T-helper 2 cell (primary cell): ENCODE data around the gene ZNFX1.

Experiments
- DNase-seq, 5 experiments: peaks; one replicate each; pipeline versions ENCODE4 v3.0.0 to v3.0.0-alpha.2; 2012 to 2022

The ZNFX1 gene

GRCh38 chr20:49278818-49279676 lies 1.2 kb upstream of the ZNFX1 start:
- peak in 1 of 5 experiments; percentile 57 for DNase-seq

DNA sequence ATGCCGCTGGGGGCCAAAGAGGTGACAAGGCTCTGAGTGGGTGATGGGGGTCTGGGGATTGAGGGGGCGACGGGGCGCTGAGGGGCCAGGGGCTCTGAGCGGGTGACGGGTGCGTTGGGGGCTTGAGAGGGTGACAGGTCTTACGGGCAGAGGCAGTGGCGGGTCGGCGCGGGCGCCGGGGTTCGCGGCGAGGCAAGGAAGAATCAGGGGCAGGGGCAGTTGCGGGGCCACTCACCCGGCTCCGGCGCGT lies 146 bp downstream of the ZNFX1 start:
- DNase-seq, result no peak

DNA sequence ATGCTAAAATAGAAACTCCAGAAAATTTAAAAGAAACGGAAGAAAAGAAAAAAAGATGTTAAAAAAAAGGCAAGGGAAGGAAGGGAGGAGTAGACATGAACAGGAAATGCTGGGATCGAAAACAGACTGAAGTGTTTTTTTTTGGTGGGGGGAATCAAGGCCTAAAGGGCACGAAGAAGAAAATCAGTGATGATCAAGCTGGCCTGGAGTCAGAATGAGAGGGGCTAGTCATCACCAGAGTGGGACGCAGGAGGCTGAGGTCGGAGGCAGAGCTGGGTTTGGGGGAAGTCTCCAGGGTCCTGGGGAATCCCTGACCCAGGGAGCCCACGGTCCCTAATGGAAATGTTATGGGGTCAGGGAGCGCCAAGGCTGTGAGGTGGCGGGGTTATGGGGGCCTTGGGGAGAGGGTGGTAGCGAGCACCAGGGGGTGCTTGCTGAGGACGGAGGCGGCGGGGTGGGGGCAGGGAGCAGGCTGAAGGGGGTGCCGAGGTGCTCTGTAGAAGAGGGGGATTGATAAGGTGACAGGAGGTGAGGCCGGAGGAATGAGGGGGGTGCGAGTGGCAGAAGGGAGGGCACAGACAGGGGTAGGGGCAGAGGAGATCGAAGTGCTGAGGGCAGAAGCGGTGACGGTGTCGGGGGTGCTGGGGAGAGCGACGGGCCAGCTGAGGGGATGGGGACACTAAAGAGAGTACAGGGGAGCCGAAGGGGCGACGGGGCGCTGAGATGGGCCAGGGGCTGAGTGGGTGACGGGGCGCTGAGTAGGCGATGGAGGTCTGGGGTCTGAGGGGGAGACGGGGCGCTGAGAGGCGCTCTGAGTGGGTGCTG lies 684 bp downstream of the ZNFX1 start:
- DNase-seq, result peak in 3 of 5 experiments; percentile 16 to 63 (median 49)

GRCh38 chr20:49276161-49276960 lies 1.5 kb downstream of the ZNFX1 start:
- peak in 3 of 5 experiments; percentile 11 to 38 (median 33) for DNase-seq

DNA sequence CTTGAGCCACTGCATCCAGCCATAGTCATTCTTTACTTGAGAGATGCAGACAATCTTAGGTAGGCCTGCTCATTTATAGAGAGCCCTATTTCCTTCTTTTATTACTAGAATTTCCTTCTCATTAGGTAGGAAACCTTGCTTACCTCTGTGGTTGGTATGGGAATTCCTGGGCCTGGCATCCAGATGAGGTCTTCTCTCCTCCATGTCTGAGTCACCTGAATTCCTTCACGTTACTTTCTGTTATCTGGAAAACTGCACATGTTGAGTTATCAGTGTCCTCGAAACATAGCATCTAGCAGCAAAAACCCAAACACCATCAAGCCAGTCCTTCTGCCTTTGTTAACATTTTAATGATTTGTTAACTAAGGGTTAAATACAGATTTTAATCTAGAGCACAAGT lies 2.2 kb downstream of the ZNFX1 start:
- DNase-seq, result no peak

- no peak for DNase-seq
These were observed 2.6 kb downstream of the ZNFX1 start for GRCh38 chr20:49275216-49275615.

DNA sequence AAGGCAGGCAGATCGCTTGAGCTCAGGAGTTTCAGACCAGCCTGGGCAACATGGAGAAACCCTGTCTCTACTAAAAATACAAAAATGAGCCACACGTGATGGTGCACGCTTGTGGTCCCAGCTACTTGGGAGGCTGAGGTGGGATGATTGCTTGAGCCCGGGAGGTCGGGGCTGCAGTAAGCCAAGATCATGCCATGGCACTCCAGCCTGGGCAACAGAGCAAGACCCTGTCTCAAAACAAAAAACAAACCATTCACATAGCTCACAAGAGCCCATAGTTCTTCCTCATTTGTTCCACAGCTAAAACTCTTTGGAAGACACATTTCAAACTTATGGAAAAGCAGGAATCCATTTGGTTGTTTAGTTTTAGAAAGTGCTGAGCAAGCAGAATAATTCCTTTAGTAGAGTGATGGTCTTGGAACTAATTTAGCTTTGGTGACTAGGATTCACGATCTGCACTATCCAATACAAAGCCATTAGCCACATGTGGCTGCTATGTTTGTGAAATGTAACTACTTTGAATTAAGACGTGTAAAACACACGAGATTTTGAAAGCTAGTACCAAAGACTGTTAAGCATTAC lies 4.1 kb downstream of the ZNFX1 start:
- no peak for DNase-seq

GRCh38 chr20:49272654-49273053 lies 5.2 kb downstream of the ZNFX1 start:
- DNase-seq, result no peak

GRCh38 chr20:49270736-49271135 lies 7.1 kb downstream of the ZNFX1 start:
- DNase-seq, result no peak

DNA sequence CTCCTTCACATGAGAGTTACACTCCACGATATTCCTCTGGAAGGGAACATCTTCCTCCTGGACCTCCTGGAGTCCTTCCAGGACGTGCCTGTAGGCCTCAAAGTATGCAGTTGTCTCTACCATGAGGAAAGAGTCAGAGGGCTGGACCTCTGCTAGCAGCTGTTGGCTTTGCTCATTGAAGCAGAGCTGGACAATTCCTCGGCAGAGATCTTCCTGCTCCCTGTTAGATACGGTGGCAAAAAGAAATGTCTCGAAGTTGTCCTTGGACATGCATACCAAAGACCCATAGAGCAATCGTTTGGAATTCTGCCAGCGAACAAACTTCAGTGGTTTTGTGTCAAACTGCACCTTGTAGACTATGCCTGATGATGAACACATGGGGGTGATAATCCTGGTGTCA lies 7.7 kb downstream of the ZNFX1 start:
- no peak for DNase-seq

DNA sequence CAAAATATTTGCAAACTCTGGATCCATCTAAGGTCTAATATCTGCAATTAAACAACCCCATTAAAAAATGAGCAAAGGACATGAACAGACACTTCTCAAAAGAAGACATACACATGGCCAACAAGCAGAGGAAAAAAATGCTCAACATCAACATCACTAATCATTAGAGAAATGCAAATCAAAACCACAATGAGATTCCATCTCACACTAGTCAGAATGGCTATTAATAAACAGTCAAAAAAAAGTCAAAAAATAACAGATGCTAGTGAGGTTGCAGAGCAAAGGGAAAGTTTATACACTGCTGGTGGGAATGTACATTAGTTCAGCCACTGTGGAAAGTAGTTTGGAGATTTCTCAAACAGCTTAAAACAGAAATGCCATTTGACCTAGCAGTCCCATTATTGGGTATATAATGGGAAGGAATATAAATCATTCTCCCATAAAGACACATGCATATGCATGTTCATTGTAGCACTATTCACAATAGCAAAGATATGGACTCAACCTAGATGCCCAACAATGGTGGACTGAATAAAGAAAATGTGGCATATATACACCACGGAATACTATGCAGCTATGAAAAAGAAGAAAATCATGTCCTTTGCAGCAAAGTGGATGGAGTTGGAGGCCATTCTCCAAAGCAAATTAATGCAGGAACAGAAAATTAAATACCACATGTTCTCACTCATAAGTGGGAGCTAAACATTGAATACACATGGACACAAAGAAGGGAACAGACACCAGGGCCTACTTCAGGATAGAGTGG lies 9.1 kb downstream of the ZNFX1 start:
- DNase-seq, result no peak

DNA sequence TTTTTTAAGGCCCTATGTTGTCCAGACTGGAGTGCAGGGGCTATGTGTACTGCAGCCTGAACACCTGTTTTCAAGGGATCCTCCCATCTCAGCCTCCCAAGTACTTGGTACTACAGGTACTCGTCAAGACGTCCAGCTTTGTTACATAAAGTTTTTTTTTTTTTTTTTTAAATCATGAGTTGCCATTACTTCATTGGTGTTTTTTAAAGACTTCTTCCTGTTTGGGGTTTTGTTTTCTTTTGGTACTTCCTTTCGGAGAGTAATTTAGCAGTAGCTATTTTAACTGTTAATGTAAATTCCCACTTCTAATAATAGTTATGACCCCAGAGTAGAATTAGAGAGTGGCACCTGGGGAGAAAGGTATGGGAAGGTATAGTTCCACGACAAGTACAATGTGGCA lies 10.5 kb downstream of the ZNFX1 start:
- peak in 1 of 5 experiments; percentile 35 for DNase-seq

- DNase-seq, result no peak
These were observed 15.4 kb downstream of the ZNFX1 start for GRCh38 chr20:49262444-49262843.

DNA sequence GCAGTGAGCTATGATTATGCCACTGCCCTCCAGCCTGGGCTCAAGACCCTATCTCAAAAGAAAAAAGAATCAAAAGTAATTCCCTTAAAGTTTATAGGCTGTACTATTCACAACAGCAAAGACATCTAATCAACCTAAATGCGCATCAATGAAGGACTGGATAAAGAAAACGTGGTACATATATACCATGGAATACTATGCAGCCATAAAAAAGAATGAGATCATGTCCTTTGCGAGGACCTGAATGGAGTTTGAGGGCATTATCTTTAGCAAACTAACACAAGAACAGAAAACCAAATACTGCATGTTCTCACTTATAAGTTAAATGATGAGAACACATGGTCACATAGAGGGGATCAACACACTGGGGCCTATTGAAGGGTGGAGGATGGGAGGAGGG lies 16.7 kb downstream of the ZNFX1 start:
- no peak for DNase-seq

GRCh38 chr20:49260218-49260617 lies 17.6 kb downstream of the ZNFX1 start:
- no peak for DNase-seq

DNA sequence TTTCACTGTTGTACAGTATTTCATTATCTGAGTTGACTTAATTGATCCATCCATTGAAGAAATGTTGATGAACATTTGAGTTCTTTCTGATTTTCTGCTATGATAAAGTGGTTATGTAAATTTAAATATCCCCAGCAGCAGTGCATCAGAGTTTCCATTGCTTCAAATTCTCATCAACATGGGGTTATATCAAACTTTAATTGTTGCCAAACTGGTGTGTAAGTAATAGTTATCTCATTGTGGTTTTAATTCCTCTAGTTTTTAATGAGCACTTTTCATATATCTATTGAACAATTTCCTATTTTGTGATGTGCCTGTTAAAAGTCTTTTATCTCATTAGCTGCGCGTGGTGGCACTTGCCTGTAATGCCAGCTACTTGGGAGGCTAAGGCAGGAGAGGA lies 18.1 kb downstream of the ZNFX1 start:
- no peak for DNase-seq

GRCh38 chr20:49259284-49259683 lies 18.6 kb downstream of the ZNFX1 start:
- no peak for DNase-seq

DNA sequence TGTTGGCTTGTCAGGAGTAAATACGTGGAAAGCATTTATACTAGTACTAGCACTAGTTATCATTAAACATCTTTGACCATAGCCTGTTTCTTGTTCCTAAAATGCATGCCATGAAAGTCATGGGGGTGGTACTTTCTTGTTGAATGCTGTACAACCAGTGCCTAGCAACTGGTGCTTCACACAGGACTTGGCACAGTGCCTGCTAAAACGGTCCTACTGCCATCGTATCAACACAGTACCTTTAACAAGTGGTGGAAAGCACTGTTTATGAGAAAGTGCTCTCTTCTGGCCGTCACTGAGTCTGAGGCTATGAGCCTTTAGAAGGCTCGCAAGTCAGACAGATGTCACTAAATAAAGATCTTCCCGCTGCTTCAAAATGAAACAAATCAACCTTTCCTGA lies 21.6 kb downstream of the ZNFX1 start:
- DNase-seq, result no peak

- no peak for DNase-seq
These were observed 25.1 kb downstream of the ZNFX1 start for GRCh38 chr20:49252556-49253350.

DNA sequence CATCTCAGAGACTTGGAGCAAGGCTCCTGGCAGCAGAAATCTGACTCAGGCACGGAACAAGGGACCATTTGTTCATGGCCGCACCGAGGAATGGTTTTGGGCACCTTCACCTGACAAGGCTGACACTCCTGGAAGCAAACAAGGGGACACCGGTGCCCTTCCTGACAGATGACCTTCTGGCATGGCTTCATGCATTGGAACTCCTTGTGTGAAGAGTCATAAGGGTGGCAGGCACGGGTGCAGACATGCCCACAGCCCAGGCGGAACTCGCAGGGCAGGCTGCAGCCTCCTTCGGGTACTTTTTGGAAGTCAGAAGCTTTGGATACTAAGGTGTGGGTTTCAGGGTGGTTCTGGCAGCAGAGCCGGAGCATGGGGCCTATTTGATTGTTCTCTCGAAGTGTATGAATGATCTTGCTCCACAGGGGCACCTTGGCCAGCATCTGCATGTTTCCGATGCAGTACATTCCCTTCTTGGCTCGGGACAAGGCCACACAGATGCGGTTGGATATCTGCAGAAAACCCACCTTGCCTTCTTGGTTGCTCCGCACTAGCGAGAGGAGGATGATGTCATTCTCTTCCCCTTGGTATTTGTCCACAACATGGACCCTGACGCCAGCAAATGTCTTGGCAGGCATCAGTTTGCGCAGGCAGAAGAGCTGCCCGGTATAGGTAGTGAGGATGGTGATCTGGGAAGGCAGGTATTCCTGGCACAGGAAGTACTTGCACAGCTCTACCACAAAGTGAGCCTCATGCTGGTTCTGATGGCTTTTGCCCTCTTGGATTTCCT lies 28.8 kb downstream of the ZNFX1 start:
- no peak for DNase-seq
